GM10847 (cell line): ENCODE results near the gene HS3ST3B1.

Source experiments
- POLR2A ChIP-seq: IDR thresholded peaks from 2 replicates; pipeline ENCODE4 v1.6.1; 2011; ENCODE audit not compliant: insufficient read length; ENCODE audit errors: extremely low read depth

The HS3ST3B1 gene

DNA sequence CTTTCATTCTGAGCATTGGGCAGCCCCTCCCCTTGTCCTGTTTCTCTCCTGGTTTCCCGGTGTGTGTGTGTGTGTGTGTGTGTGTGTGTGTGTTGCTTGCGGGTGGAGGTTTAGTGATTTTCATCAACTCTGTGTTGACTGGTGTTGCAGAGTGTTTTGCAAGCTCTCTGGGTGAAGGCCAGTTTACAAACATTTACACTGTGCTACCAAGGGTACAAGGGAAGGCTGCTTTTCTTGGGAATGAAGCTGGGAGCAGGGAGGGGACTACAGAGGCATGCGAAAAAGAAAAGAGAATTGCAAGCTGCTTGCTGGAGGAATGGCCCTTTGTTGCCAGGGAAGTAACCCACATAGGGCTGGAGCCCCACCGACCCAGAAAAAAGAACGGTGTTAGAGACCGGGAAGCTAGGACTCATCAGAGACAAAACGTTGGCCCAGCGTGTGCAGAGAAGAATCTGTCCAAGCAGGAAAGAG lies 29.6 kb downstream of the HS3ST3B1 start:
- no peak for TF ChIP-seq POLR2A

DNA sequence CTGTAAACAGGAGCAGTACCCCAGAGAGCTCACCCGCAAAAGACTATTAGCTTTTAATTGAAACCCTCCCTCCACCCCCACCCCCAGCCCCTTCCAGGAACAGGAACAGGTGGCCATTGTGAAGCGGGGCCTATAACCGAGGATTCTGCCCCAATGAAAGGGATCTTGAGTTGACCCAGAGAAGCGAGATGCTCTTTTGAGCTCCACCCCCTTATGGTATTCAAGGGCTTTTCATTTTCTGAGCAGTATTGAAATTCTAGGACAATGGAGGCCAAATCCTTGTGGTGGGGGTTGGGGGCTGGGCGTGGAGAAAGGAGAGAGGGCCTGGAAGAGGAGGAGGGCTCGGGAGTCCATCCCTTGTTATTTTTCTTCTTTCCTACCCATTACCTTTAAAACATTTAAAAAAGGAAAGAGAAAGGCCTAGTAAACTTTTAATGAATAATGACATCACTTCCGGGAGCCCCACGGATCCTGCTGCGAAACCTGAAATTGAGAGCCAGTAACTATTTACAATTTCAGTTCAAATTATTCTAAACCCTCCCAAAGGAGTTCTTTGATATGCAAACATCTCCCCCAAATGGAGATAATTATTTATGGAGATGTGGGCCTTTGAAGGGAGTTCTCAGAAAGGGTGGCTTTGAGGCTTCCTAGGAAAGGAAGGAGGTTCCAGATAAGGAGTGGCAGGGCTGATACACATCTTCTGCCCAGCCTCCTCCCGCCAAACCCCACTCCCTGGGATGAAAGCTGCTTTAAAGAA lies 30.5 kb downstream of the HS3ST3B1 start:
- no peak for TF ChIP-seq POLR2A

DNA sequence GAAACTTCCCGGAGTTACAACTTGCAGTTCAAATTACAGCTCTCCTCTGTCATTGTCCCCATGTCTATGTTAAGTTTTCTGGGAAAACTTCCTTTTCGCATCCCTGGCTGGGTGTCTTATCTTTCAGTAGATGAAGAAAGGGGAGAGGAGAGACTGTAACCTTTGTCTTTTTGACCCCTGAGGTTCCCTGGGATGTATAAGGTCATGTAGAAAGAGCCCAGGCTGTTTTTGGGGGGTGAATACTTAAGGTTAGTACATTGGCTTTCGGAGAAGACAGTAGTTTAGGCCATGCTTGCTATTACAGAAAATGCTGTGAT lies 31.1 kb downstream of the HS3ST3B1 start:
- TF ChIP-seq POLR2A, result no peak

DNA sequence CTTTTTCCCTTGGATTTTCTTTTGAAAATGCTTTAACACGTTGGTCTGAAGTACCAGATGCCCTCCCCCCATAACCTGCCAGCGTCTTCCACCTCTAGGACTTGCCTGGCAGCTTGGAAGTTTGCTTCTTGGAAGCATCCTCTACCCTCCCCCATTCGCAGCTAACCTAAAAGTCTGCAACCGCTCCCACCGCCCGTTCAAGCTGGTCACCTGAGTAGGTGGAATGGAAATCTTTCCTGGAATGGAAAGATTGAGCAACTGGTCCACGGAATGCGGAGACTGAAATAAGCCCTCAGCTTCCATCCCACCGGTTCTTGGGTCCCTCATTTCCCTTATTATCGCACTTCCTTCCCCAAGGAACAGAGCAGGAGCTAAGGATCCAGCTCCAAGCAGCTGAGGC lies 31.4 kb downstream of the HS3ST3B1 start:
- no peak for TF ChIP-seq POLR2A

DNA sequence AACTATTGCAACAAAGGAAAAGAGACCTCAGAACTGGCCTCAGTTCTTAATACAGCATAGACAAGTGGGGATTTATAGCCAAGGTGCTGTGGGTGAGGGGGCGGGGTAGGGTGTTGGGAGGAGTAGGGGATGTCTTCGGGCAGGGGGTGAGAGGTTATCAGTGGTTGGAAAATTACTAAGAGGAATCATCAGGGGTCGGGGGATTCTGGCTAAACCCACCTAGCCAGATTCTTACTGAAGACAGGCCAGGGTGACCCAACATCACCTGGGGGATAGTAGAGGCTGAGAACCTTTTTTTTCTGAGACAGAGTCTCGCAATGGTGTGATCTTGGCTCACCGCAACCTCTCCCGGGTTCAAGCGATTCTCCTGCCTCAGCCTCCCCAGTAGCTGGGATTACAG lies 32.6 kb downstream of the HS3ST3B1 start:
- TF ChIP-seq POLR2A, result no peak

DNA sequence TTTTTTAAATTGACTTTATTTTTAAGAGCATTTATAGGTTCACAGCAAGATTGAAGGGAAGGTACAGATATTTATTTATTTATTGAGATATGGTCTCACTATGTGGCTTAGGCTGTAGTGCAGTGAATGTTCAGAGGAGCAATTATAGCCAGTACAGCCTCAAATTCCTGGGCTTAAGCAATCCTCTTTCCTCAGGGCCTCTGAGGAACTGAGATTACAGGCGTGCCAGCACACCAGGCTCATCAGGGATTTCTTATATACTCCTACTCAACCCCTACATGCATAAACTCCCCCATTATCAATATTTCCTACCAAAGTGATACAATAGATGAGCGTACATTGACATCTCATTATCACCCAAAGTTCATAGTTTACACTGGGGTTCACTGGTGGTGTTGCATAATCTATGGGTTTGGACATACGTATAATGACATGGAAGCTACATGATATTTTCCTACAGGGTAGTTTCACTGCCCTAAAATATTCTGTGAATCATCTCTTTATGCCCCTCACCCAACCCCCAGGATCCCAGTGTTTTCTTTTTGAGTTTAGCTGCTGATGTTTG lies 33.5 kb downstream of the HS3ST3B1 start:
- no peak for TF ChIP-seq POLR2A

DNA sequence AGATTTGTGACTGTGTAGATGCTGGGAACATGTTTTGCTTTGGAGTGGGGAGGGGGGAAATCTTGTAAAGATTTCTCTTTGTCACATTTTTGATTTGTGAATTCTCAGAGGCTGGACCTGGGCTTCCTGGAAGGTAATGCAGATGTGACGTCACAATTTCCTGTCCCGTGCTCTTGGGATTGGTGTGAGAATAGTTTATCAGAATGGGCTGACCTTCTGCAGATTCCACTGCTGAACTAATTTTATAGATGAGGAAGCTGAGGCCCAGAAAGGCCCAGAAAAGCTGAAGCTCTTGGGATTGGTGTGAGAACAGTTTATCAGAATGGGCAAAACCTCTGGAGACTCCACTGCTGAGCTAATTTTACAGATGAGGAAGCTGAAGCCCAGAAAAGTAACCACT lies 34.0 kb downstream of the HS3ST3B1 start:
- TF ChIP-seq POLR2A, result no peak

DNA sequence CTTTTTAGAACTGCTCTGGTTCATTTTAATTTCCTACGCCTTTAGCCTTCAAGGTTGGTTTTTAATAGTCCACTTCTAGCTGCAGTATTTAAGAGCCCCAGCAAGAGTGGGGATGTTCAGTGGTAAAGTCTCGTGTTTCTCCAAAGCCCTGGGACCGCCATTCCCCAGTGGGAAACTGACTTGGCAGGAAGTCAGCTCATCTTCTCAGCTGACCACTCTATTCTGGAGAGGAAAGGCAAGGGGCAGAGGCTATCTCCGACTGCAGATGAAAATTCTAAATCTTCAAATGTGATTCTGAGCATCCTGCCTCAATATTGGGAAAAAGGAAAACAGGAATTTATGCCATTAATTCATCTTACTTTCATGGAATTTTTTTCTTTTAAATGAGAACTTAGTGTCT lies 35.5 kb downstream of the HS3ST3B1 start:
- TF ChIP-seq POLR2A, result no peak

DNA sequence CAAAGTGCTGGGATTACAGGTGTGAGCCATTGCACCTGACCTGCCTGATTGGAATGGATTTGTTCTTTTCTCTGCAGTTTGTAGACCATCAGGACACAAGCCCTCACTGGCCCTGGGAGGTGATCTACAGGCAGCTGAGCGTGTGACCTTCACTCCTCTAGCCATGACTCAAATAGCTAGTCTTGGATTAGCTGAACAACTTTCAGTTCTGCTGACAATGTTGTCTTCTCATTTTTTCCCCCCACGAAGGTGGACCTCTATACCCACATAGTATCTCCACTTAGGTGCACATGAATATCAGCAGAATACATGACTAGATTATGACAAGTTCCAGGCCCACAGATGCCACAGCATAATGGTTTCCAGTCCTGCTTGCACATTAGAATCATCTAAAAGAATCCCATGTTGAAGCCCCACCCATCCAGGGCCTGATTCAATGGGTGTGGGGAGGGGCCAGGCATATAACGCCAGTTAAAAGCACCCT lies 36.8 kb downstream of the HS3ST3B1 start:
- TF ChIP-seq POLR2A, result no peak

DNA sequence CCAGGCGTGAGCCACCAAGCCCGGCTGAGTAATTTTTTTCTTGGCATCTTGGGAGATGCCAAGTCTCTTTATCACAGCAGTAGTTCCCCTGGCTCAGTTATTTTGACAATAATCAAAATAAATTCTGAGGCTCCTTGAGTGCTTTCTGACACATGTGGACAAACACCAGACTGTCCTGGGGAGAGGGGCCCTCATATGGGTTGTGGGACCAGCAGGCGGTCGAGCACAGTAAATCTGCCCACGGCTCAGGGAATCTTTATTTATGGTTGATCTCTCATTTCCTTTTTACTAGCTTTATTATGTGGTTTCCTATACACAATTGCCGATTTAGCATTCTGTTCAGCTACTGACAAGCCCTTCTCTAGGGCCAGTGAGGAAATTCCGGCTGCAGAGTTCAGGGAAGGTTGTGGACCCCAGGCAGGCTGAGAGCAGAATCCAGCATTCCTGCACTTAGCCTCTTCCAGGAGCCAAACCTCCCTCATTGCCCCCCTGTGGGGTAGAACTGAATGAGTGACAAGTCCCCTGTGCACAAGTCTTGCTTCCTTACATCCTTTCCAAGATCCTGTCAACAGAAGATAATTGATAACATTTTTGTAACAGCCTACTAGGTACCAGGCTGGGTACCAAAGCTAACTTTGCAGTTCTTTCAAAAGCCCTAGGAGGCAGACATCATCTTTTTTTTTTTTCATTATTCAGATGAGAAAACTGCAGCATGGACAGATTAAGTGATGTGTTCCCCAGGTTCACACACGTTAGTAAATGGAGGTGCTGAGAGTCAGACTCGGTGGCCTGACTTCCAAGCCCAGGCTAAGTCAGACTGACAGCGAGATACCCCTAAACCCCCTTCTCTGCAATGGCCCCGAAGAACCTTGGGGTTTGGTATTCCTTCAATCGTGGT lies 40.2 kb downstream of the HS3ST3B1 start:
- TF ChIP-seq POLR2A, result no peak

DNA sequence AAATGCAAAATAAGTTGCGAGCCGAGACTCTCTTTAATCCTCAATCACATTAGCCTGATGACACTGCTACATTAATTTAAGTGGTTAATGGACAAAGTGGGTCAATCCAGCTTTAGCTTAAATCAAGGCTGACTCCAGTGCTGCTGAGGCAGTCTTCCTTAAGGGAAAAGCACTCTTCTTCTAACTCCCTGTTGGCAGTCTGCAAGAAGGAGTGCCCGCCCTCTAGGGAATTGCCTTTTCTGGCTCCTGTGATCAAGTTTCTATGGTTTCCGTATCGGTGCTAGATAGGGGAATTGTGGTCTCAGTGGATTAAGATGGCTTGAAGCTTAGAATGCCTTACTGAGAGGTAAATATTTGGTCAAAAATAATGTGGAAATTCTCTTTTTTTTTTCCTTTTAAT lies 41.0 kb downstream of the HS3ST3B1 start:
- TF ChIP-seq POLR2A, result no peak

DNA sequence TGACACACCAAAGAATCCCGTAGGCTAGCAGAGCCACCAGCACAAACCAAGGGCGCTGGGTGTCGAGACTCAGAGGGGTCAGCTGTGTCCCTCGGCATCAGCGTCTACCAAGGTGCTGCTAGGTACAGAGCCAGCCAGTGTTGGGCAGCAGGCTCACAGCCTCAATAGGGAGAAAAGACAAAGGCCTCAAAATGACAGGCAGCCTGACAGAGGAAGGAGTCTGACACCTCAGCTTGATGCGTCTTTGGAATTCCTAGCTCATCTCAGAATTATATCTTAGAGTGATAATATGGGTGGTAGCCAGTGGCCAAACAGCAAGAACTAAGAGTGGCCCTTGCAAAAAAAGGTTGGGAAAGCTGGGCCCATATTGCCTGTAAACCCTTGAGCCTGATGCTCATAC lies 45.9 kb downstream of the HS3ST3B1 start:
- TF ChIP-seq POLR2A, result no peak

DNA sequence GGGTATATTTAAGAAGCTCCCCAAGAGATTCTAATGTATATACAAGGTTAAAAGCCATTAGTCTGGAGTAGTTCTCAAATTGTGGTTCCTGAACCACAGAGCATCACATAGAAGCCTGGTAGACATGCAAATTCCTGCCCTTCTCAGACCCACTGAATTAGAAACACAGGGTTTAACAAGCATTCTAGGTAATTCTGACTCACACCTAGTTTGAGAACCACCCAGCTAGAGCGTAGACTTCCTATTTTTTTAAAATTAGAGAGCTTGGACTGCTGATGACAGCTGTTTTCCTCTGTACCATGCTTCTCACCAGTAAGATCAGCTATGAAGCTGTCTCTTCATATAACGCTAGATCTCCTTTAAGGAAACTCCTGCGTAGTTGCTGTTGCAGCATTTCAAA lies 50.6 kb downstream of the HS3ST3B1 start:
- no peak for TF ChIP-seq POLR2A

DNA sequence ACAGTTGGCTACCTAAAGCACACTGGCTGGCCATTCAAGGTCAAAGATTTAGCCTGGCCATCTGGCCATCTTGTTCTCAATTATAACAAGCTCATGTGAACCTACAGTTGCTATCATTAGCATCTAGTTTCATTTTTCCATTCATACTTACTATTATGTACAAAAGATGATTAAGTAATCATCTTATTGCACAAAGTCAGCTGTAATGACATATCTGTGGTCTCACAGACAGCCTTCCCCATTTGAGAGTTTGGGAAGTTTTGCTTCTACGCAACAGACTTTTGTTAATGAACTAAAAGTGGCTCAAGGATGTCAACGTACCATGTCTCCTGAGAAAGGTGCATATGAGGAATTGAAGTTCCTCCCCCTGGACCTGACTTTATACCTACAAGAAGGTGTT lies 51.3 kb downstream of the HS3ST3B1 start:
- no peak for TF ChIP-seq POLR2A

DNA sequence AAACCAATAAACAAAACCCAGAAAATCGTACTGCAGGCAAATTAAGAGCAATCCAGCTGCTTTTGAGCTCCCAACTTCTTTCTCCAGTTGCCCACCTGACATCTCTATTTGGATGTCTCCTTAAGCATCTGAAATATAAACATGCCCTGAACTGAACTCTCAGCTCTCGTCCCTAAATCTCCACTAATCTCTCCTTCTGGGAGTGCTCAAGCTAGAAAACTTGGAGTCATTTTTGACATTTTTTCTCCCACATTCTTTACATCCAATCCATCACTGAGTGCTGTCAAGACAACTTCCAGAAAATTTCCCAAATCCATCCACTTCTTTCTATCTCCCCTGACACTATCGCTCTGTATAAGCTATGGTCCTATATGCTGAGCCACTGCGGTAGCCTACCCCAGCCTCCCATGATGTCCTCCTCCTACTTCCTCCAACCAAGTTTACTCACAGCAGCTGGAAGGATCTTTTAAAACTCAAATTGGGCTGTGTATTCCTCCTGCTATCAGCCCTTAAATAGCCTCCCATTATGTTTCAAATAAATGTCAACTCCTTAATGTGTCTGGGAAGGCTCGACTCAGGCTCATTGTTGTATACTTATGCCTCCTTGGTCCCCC lies 53.1 kb downstream of the HS3ST3B1 start:
- no peak for TF ChIP-seq POLR2A
